GM12864 (cell line): Measurements from ENCODE around the gene EXOSC2.
"Not testable (repeated sequence)": the region's sequence is repeated elsewhere in the genome, so short reads cannot be mapped to it uniquely, and the experiment has no call there.

Source experiments
- DNase-seq: peaks from one replicate; pipeline ENCODE4 v3.0.0-alpha.2; 2011; ENCODE audit warnings: low read depth
- H3K4me3 ChIP-seq: 2 replicates; pipeline ENCODE4 v1.5.1; 2011; ENCODE audit warnings: mild to moderate bottlenecking, low read depth, low read length, control low read depth
- TF ChIP-seq, protein P1 (sequence below): IDR thresholded peaks from 2 replicates; pipeline ENCODE4 v1.5.1; 2011; ENCODE audit warnings: low read depth, mild to moderate bottlenecking, moderate library complexity, low read length, control low read depth, inconsistent platforms; ENCODE audit errors: missing control alignments

EXOSC2 gene

DNA sequence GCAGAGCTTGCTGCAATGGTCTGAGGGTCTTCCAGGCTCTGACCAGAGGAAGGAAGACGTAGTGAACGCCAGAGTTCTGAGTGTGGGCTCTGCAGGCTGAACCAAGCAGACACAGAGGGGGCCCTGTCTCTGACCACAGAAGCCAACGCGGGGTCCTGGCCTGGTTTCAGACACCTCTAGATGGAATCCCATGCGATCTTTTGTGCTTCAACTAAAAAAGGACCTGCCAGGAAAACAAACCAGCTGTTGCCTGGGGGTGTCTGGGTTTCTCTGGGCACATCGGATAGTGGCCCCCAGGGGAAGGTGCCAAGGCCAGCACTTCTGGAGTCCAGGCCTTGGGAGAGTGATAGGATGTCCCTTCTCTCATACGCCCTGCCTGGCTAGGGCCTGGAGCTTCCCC, 16.3 kb upstream of the EXOSC2 start:
- TF ChIP-seq, protein P1, sequence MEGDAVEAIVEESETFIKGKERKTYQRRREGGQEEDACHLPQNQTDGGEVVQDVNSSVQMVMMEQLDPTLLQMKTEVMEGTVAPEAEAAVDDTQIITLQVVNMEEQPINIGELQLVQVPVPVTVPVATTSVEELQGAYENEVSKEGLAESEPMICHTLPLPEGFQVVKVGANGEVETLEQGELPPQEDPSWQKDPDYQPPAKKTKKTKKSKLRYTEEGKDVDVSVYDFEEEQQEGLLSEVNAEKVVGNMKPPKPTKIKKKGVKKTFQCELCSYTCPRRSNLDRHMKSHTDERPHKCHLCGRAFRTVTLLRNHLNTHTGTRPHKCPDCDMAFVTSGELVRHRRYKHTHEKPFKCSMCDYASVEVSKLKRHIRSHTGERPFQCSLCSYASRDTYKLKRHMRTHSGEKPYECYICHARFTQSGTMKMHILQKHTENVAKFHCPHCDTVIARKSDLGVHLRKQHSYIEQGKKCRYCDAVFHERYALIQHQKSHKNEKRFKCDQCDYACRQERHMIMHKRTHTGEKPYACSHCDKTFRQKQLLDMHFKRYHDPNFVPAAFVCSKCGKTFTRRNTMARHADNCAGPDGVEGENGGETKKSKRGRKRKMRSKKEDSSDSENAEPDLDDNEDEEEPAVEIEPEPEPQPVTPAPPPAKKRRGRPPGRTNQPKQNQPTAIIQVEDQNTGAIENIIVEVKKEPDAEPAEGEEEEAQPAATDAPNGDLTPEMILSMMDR, result no peak
- H3K4me3 ChIP-seq, result no peak overlapping the region
- no peak for DNase-seq

- no peak for DNase-seq
- H3K4me3 ChIP-seq, result peak overlapping the region; percentile 61
- TF ChIP-seq, protein P1, result no peak
These were observed 12.5 kb upstream of the EXOSC2 start for GRCh38 chr9:130680836-130681768.

GRCh38 chr9:130681769-130682420, 11.7 kb upstream of the EXOSC2 start:
- DNase-seq, result no peak
- TF ChIP-seq, protein P1, result no peak
- H3K4me3 ChIP-seq, result peak overlapping the region; percentile 61

GRCh38 chr9:130682421-130683121, 11.0 kb upstream of the EXOSC2 start:
- H3K4me3 ChIP-seq, result peak overlapping the region; percentile 61
- TF ChIP-seq, protein P1, result peak; percentile 64
- DNase-seq, result no peak

- DNase-seq, result no peak
- TF ChIP-seq, protein P1, result no peak
These were observed 8.5 kb upstream of the EXOSC2 start for GRCh38 chr9:130685104-130685503.

DNA sequence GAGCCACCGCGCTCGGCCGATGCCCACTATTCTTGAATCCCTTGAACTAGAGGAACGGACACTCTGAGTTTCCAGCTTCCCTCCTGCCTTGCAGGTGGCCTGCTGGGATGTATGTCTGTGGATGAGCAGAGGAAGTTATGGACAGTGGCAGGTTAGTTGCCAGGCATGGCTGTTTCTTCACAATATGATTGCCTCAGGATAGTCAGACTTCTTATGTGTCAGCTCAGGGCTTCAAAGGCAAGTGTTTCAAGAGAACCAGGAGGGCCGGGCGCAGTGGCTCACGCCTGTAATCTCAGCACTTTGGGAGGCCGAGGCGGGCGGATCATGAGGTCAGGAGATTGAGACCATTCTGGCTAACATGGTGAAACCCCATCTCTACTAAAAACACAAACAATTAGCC, 7.6 kb upstream of the EXOSC2 start:
- DNase-seq, H3K4me3 ChIP-seq: not testable (repeated sequence)

More at GRCh38 chr9:130685104-130685503, 8.5 kb upstream of the EXOSC2 start:
- H3K4me3 ChIP-seq, result no peak overlapping the region

- H3K4me3 ChIP-seq, result no peak overlapping the region
- no peak for DNase-seq
- TF ChIP-seq, protein P1, result no peak
These were observed 6.0 kb upstream of the EXOSC2 start for GRCh38 chr9:130687615-130688014.
